CD4-positive, alpha-beta T cell treated with Interferon gamma for 1 hour (primary cell): ENCODE results near the gene SPATA1.
A peak's percentile ranks its signal among the peaks of the same experiment; 100 is the strongest.
"Not testable (repeated sequence)": the region's sequence is repeated elsewhere in the genome, so short reads cannot be mapped to it uniquely, and the experiment has no call there.

ENCODE experiments used
- DNase-seq: peaks from one replicate; pipeline ENCODE4 v3.0.0-alpha.2; 2020

Gene SPATA1, protein sequence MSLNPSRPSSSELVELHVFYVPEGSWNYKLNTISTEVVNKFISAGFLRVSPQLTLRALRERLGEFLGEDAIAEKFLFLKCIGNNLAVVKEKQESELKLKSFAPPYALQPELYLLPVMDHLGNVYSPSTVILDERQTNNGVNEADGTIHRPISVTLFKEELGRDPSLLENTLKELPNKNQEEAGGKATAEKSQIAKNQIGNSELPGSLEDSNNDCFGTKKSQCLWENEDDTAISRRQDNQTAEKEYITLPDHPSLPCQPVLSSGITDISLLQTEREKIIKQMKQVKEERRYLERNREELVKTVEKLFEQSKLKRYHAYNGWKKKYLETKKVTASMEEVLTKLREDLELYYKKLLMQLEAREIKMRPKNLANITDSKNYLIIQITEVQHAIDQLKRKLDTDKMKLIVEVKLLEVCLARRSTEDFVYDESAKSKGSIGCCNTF

DNA sequence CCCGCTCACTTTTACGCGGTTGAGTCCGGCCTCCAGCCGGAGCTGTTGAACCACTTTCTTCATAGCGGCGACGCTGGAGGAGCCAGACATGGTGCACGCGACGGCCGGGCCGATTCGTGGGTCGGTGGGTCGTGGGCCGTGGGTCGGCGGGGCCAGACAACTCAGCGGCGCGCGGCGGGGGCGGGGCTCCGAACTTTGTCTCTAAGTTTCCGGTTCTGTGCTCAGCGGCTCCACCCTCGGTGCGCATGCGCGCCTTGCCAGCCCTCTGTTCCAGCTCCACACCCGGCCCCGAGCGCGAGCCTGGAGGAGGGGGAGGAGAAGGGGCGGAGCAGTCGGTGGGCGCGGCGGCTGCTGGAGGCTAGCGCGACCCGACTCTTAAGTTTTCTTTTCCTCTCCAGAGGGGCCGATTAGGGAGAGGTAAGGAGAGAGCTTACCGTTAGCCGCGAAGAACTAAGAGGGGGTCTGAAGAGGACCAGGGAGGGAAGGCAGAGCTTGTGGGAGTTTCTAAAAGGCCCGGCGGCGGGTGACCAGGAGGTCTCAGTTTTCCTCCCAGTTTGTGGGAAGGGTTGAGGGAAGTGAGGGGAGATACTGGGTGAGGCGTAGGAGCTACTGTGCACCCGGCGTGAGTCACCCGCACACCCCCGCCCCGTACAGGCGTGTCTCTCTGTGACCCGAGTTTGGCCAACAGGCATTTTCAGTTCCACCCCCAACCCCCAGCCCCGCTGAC, at the start of gene SPATA1, which contains the start of gene GNG5:
SPATA1 (plus strand) TSS at position 385 of the 727 bp plus-strand sequence. CDS start 9,974 bp downstream, outside the sequence.
GNG5 (minus strand) TSS at position 580 of the 727 bp plus-strand sequence; CDS start at position 90, 490 bp downstream.
- DNase-seq, result peak; percentile 97

DNA sequence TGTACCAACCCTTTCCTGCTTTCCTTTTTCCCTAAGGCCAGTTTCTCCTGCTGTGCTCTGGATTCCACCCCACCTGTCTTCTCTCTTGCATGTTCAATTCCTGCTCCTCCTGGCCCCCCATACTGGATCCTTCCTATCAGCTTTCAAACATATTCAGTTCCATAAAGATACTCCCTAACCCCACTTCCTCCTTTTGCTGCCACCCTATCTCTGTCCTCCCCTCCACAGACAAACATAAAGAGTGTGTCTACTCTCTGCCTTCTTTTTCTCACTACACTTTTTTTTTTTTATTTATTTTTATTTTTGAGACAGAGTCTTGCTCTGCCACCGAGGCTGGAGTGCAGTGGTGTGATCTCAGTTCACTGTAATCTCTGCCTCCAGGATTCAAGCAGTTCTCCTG, 44.1 kb upstream of the SPATA1 start:
- DNase-seq, result no peak

DNA sequence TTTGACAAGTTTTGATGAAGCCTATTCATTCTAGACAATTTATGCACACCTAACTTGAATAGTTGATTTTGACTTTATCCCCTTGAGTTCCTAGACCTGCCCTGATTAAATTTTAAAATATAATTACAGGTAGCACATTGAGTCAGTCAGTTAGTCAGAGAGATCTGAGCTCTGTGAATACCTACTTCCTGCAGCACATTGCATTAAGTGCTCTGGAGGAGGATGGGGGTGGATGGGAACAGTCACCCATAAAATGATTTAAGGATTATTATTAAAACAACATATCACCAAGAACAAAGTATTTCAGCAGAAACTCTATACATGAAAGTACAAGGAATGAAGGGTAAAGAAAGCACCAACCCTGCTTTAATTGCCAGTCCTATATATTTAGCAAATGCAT, 38.9 kb upstream of the SPATA1 start:
- no peak for DNase-seq

DNA sequence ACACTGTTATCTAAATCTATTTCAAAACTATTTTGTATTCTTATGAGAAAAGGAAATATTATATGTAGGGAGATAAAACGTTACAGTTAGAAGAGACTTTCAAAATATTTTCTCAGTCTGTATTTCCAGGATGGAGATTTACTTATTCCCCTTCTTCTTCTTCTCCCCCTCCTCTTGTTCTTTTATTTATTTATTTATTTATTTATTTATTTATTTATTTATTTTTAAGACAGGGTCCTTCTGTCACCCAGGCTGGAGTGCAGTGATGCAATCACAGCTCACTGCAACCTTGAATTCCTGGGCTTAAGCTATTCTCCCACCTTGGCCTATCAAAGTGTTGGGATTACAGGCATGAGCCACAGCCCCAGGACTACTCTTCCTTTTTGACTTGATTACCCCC, 30.0 kb upstream of the SPATA1 start:
- no peak for DNase-seq

DNA sequence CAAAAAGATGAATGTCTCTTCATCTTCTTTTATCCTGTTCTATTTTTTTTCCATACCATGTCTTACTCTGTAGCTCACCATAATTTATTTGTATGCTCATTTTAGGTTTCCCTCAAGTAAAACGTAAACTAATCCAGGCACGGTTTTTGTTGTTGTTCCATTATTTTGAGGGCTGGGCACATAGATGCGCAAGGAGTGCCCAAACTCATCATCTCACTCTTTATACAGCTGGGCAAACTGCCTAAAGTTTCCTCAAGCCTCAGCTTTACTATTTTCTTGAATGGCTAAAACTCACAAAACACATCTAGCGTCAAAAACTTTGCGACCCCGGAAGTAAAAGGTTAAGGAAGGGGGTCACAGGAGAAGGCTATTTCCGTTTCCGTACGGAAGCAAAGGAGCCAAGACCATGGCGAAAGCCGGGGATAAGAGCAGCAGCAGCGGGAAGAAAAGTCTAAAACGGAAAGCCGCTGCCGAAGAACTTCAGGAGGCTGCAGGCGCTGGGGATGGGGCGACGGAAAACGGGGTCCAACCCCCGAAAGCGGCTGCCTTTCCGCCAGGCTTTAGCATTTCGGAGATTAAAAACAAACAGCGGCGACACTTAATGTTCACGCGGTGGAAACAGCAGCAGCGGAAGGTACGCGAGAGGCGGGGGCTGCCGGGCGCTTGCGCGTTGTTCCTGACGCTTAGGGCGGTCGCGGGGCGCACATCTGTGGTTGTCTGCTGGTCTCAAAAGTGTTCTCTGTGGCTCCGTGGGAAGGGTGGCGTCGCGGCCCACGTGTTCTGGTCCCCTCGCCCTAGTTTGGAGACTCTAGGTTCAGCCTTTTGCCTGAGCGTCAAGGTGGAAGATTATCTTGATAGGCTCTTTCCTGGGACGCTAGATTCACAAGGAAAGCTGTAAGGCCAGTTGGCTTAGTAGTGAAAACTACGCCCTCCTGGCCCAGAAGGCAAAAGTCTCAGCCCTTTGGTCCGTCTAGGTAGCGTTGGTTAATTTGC, 27.0 kb upstream of the SPATA1 start, which contains the start of gene RPF1:
RPF1 (plus strand) TSS at position 391 of the 993 bp plus-strand sequence; CDS start at position 407, 16 bp downstream.
- peak; percentile 81 for DNase-seq

DNA sequence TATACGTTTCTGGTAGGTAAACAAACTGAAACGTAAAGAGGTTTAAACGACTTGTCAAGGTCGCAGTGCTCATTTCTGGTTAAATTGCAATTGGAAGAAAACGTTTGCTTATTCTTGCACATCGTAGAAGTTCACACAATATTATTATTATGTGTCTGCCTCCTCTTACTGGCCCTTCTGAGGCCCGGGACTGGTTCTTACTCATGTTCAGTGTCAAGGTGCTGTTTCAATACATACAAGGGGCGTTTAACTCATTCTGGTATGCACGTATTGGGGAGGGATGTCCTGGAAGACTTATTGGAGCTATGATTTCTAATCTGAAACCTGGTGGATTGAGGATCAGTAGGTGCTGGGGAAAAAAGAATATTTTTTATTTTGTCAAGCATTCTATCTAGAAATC, 26.2 kb upstream of the SPATA1 start:
- no peak for DNase-seq

DNA sequence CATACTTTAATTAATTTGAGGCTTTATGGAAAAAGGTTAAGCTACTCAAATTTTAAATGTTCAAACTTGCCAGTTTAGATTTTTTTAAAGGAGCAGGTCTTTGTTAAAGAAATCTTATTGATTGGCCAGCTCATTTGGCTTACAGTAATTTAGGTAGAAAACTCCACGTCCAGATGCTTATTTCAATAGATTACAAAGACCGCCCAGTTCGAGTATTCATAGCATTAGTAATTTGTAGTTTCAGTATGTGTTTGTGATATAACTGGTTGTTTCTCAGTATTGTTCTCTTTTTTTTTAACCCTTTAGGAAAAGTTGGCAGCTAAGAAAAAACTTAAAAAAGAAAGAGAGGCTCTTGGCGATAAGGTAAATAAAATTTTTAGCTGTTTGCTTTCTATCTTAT, 25.5 kb upstream of the SPATA1 start:
- no peak for DNase-seq

DNA sequence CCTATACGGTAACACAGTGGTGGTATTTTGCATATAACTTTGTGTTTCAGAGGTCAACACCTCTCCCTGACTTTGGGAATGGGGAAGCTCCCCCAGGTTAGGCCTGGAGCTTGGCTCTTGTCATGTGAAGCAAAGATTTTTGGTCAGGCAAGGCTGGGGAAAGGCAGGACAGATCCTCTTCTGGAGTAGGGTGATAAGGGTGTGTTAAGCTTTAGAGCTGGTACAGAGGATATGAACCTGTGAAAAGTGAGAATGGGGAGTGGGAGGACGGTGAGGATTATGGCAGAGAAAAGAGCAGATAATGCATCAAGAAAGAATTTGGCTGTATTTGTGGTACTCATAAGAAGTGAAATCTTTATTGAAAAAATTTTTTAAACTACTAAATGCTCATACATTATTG, 24.9 kb upstream of the SPATA1 start:
- no peak for DNase-seq

DNA sequence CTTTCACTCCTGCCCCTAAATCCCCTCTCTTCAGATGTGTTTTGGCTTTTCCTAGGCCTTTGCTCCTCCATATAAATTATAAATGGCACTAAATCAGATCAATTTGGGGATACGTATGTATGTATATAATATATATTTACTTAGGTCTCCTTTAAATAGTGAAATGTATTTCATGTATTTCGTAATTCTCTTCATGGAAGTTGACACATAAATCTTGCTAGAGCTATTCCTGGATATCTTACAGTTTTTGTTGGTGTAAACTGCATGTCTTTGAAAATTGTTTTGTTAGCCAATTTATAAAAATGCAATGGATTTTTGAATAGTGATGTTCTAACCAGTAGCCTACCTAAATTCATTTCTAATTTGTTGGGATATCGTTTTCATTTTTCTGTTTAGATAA, 18.1 kb upstream of the SPATA1 start:
- DNase-seq, result no peak

DNA sequence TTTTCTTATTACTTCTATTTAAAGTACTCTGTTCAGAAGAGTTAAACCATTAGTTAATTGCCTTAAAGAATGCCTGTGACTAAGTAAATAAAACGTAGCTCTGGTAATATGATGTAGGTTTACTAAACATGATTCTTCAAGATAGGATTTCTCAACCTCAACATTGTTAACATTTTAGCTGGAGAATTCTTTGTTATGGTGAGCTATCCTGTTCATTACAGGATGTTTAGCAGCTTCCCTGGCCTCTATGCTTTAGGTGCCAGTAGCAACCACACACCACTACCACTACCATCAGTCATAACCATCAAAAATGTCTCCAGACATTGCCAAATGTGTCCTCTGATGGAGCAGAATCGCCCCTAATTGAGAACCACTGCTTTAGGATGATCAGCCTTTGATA, 16.4 kb upstream of the SPATA1 start:
- DNase-seq, result no peak

DNA sequence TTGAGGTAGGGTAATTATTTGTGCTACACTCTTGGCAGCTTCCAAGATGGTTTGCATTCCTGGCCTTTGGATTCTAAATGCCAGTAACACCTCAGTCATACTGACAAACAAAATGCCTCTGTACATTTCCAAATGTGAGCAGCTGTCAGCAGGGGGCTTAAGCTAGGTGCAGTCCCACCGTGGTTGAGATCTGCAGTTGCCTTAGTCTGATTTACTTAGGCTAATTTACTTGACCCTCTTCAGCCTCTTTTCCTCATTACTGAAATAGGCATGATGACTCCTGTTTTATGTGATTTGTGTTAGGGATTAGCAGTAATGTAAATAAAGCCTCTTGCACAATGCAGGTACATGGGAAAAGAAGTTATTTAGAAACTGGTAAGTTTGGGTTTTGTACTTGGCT, 13.5 kb upstream of the SPATA1 start:
- no peak for DNase-seq

DNA sequence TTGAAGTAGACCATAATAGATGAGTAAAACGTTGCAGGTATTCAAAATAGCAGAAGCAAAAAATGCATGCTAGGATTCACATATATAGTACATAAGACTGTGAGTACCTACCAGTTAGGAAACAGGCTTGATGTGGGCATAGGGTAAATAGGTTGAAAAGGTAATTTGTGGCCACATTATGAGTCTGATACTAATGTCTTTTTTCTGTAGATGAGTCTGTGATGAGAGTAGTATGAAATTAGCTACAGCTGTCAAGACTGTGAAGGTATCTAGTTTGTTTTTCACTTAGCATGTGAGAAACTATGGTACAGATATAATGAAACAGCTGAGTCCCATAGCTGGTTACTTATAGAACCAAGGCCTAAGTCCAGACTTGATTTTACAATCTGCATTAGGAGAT, 12.4 kb upstream of the SPATA1 start:
- DNase-seq, result no peak

DNA sequence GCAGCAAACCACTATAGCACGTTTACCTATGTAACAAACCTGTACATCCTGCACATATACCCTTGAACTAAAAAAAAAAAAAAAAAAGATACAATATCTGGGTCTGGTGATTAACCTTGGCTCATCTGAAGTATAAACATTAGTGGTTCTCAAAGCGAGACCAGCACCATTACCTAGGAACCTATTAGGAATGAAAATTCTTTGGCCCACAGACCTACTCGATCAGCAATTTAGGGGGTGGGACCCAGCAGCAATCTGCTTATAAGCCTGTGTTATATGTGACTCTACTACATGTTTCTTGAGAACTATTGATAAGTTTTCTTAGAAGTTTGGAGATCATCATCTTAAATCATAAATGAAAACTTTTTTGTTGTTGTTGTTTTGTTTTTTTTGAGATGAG, 9.7 kb upstream of the SPATA1 start:
- no peak for DNase-seq

DNA sequence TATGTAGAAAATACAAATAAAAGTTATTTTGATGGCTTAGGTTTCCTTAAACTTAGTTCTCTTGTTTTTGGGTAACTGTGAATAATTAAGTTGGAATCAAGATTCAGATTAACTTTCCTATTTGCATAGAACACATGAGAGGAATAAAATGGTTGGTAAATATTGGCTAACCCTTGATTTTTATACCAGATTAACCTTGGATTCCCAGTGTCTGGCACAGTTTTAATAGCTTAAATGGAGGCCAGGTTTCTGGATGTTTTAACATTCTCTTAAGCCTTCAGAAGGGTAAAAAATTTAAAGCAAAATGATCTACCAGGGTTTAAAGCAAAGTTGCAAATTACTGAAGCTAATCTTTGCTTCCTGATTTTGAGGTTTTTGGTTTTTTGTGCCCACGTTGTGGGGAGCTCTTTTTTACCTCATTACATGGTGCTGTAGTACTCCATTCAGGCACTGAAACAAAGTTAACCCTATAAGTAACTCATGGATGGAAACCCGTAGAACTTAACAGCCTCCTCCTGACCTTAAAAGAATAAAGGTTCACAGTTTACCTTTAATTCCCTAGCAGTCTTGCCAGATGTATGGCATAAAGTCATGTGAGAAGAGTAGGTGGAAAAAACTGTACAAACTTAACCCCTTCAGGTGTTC, 8.4 kb upstream of the SPATA1 start:
- no peak for DNase-seq

DNA sequence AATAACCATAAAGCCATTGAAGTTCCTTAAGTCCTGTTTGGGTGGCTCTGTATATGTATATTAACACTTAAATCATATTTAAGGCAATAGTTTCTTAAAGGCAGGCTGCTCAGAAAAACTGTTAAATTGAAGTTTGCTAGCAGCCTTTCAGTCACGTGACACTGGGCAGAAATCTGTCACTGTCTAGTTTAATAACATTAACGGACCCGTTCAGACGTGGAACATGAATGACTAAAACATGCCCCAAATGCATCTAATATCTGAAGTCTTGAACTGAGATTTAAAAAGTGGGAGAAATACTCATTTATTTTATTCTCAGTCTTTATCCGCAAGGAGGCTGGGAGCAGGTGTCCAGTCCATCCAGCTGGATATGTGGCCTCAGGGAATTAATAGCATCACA, 3.3 kb upstream of the SPATA1 start:
- no peak for DNase-seq

DNA sequence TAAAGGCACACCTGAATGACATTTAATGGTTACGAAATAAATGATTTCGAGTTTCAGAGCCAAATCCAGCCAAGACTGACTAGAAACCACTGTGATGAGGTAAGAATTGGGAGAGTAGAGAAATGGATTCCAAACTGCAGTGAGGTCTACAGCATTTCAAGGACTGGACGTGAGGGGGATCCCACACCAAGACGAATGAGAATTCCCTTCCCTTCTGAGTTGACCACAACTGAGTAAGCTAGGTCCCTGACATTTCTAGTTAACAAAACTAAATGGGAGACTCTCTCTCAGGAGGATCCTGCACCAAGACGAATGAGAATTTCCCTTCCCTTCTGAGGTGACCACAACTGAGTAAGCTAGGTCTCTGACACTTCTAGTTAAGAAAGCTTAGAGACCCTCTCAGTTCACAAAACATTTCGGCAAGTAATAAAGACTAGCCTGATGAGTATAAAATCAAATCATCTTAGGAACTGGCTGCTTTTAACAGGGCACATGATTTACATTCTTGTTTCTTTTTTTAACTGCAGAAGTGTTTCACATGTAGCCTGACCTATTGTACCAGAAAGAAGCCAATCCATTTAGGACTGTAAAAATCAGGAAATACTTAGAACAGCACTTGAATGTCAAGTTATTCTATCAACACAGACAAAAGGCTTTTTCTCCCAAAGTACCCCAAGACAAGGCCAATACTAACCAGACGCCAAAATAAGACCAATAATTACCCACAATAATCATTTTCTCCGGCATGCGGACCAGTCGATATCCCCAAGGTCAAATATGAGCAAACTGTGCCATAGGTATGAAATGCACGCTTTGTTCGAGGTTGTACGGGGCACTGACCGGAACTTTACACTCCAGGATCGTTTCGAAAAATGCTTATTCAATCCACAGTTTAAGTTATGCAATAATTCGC, 1.4 kb upstream of the SPATA1 start:
- DNase-seq, result no peak

DNA sequence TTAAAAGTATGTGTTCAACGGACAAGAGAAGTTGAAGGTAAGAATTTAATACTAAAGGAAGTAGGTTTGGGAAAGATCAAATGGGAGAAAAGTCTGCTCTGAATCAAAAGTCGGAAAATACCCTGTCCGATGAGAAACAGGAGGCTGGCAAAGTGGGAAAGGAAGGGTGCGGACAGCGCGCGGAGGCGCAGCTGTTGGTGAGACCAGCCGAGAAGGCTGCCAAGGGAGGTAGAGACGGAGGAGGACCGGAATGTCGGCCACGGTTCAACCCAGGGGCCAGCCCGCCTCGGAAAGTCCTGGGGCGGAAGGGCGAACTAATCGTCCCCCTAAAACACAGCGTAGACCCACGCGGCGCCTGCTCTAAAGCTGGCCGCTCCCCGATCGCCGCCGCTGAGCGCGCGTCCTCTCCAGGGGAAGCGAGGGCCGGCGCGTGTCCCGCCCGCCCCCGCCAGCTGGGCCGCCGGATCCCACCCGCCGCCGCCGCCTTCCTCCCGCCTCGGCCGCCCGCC, 639 bp upstream of the SPATA1 start:
- DNase-seq, result no peak

DNA sequence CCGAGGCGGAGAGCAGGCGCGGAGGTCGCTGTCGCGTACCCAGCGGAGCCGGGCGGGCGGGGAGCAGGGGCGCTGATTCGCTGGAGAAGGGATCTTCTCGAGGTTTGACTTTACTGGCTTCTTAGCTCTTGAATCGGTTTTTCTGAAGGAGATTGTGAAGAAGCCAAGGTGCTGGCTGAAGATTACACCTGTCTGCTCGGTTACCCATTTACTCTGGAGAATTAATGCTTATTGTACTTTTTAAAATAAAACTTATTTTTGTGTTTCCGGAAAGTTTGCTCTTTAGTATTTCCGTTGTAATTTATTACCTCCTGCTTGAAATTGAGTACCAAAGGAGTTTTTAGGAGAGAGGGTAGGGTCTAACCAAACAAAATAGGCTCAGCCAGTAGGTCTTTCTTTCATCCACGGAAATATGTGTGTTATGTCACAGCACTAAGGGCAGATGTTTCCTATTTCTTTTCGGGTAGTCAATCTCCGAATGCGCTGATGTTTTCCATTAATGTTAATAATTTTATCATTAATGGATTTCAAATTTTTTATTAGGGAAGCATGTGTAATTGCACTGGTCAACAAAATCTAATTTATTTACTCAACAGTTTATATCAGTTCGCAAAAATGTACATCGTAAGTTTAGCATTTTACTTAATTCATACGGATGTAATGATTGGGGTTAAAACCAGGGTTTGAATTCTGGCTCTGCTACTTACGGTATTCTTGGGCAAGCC, 705 bp downstream of the SPATA1 start:
- DNase-seq, result no peak

DNA sequence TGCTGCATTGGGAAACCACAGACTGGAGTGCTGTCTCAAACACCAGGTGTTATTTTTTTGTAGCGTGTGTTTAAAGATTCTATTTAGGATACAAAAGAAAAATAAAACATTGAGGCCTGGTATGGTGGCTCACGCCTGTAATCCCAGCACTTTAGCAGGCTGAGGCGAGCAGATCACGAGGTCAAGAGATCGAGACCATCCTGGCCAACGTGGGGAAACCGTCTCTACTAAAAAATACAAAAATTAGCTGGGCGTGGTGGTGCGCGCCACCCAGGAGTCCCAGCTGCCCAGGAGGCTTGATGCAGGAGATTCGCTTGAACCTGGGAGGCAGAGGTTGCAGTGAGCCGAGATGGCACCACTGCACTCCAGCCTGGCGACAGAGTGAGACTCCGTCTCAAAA, 1.7 kb downstream of the SPATA1 start:
- not testable (repeated sequence) for DNase-seq

DNA sequence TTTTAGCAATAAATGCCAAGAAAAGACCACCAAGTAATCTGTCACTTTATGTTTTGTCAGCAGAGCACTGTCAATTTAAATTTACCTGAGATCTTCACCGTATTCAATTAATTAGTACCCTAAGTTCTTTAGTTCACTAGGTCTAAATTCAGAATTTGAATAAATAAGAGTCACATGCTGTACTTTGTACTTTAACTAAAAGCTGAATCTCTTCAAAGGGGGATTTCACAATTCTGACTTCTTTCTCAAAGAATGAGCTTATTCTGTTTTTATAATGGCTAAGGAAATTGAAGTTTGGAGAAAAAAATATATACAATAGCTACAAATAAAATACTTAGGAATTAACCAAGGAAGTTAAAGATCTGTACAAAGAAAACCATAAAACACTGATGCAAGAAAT, 2.3 kb downstream of the SPATA1 start:
- no peak for DNase-seq
